HepG2 (cell line): Measurements from ENCODE around the gene NT5M. TPM values are rescaled to one million over a fixed set of nuclear protein-coding genes. Genes with fewer than 3 reads are reported as not detected.

Source experiments
- ATAC-seq: fragments of 200-7000 bp; cut with Tn5 transposase; 3 replicates; pipeline ENCODE4 v1.9.1; 2020; ENCODE audit warnings: mild to moderate bottlenecking, moderate library complexity
- BruUV-seq: library from RNA; stranded (reverse); fragments of 400-500 nt; replicated peaks from 2 replicates; lab custom pipeline; 2021; lab: Mats Ljungman, UMichigan
- CTCF ChIA-PET: fragments of 300-600 bp; formaldehyde crosslinking; extraction: SDS; loops from one replicate; lab custom pipeline; 2021; ENCODE audit warnings: low total read pairs, inconsistent platforms, low intra/inter-chr PET ratio; lab: Yijun Ruan, JAX
- POLR2A ChIA-PET: fragments of 350-600 bp; sonication (Branson Sonifier 250); formaldehyde crosslinking; loops from one replicate; lab custom pipeline; 2020; ENCODE audit warnings: antibody characterized with exemption, inconsistent platforms; lab: Yijun Ruan, JAX
- DNase-seq: peaks from one replicate; pipeline ENCODE4 v3.0.0-alpha.2; 2015; ENCODE audit warnings: low spot score
- FAIRE-seq: peaks from 3 replicates; lab custom pipeline; 2011; peaks lifted over from hg19 to GRCh38; lab: Jason Lieb, UNC
- H2AFZ ChIP-seq: one replicate; pipeline ENCODE4 v1.6.1; 2011; ENCODE audit warnings: low read length, inconsistent platforms
- H3K27ac ChIP-seq: fragments of 300-600 bp; 3 replicates; pipeline ENCODE4 v1.8.0; 2011; ENCODE audit warnings: mixed run types, mild to moderate bottlenecking, mixed read lengths, low read length, inconsistent platforms; ENCODE audit not compliant: insufficient read depth; ENCODE audit errors: extremely low read length
- H3K27me3 ChIP-seq, 2 experiments: fragments of 200-600 bp in 1 of 2; 2 replicates in 1 of 2; 3 replicates in 1 of 2; pipeline versions ENCODE4 v1.6.0 to v1.8.0; 2011; ENCODE audit warnings: low read length in 2 of 2, mild to moderate bottlenecking in 2 of 2, moderate library complexity in 2 of 2, inconsistent platforms in 1 of 2; ENCODE audit not compliant: insufficient read depth in 2 of 2, control insufficient read depth in 1 of 2
- H3K36me3 ChIP-seq, 2 experiments: fragments of 200-600 bp in 1 of 2; replicated peaks in 1 of 2; 2 replicates in 1 of 2; 3 replicates in 1 of 2; pipeline versions ENCODE4 v1.5.1 to v1.8.0; 2011; ENCODE audit warnings: low read length in 2 of 2, inconsistent platforms in 1 of 2; ENCODE audit not compliant: insufficient read depth in 2 of 2, control insufficient read depth in 1 of 2
- H3K4me1 ChIP-seq: 2 replicates; pipeline ENCODE4 v1.5.1; 2012; ENCODE audit warnings: low read length, inconsistent platforms; ENCODE audit not compliant: insufficient read depth
- H3K4me2 ChIP-seq: 2 replicates; pipeline ENCODE4 v1.6.0; 2011; ENCODE audit warnings: low read depth, low read length, inconsistent platforms
- H3K4me3 ChIP-seq, 3 experiments: fragments of 200-600 bp in 1 of 3; sonication (generic), shearing (Covaris generic) in 1 of 3; replicated peaks in 1 of 3; 2 replicates each; pipeline ENCODE4 v1.5.1; 2011 to 2016; ENCODE audit warnings: low read length in 3 of 3, inconsistent platforms in 2 of 3, low read depth in 2 of 3, mild to moderate bottlenecking in 2 of 3, control low read depth in 1 of 3, mixed read lengths in 1 of 3; ENCODE audit not compliant: insufficient read depth in 1 of 3
- H3K79me2 ChIP-seq: one replicate; pipeline ENCODE4 v1.6.1; 2011; ENCODE audit warnings: low read length, inconsistent platforms; ENCODE audit not compliant: insufficient read depth
- H3K9ac ChIP-seq: 2 replicates; pipeline ENCODE4 v1.6.0; 2011; ENCODE audit warnings: mild to moderate bottlenecking, low read depth, low read length, inconsistent platforms; ENCODE audit not compliant: insufficient read depth
- H3K9me3 ChIP-seq: 2 replicates; pipeline ENCODE4 v1.5.1; 2012; ENCODE audit warnings: mild to moderate bottlenecking, low read length
- H4K20me1 ChIP-seq: 2 replicates; pipeline ENCODE4 v1.6.0; 2011; ENCODE audit warnings: inconsistent platforms, mild to moderate bottlenecking, low read length, moderate library complexity; ENCODE audit not compliant: insufficient read depth
- CBX2 ChIP-seq, 2 experiments: fragments of 200-600 bp in 1 of 2; sonication (generic); formaldehyde crosslinking in 1 of 2; IDR thresholded peaks; 2 replicates each; pipeline versions ENCODE4 v1.7.0 to v1.8.1; 2018 to 2022; ENCODE audit warnings: low read depth in 2 of 2, low read length in 1 of 2, mild to moderate bottlenecking in 1 of 2, missing genetic modification reagents in 1 of 2
- CENPX ChIP-seq: sonication (generic); formaldehyde crosslinking; IDR thresholded peaks from 2 replicates; pipeline ENCODE4 v1.9.0; 2021; ENCODE audit warnings: mild to moderate bottlenecking, missing genetic modification reagents, moderate library complexity
- FOXA1 ChIP-seq, 2 experiments: fragments of 450-650 bp in 1 of 2; sonication (generic) in 1 of 2; formaldehyde crosslinking in 1 of 2; IDR thresholded peaks; 2 replicates each; pipeline versions ENCODE4 v1.4.0 to v1.6.1; 2016 to 2020; ENCODE audit warnings: missing genetic modification reagents in 1 of 2
- GLMP ChIP-seq: sonication (generic); formaldehyde crosslinking; IDR thresholded peaks from 2 replicates; pipeline ENCODE4 v1.9.0; 2021; ENCODE audit warnings: missing genetic modification reagents, mild to moderate bottlenecking, borderline replicate concordance
- NFE2 ChIP-seq: sonication (generic); formaldehyde crosslinking; IDR thresholded peaks from 2 replicates; pipeline ENCODE4 v1.4.0; 2020; ENCODE audit warnings: missing genetic modification reagents
- NR2C2 ChIP-seq: sonication (generic); formaldehyde crosslinking; IDR thresholded peaks from 2 replicates; pipeline ENCODE4 v1.4.0; 2020; ENCODE audit warnings: missing genetic modification reagents, mild to moderate bottlenecking, moderate library complexity, borderline replicate concordance
- PAWR ChIP-seq: sonication (generic); formaldehyde crosslinking; IDR thresholded peaks from 2 replicates; pipeline ENCODE4 v1.4.0; 2020; ENCODE audit warnings: missing genetic modification reagents, mild to moderate bottlenecking, borderline replicate concordance
- TEAD3 ChIP-seq: optimal IDR thresholded peaks from 2 replicates; pipeline ENCODE3; 2016; ENCODE audit warnings: borderline replicate concordance
- ZBTB26 ChIP-seq: IDR thresholded peaks from 2 replicates; pipeline ENCODE4 v1.6.1; 2016; ENCODE audit warnings: missing compliant biosample characterization, missing genetic modification reagents, borderline replicate concordance
- ZFP90 ChIP-seq: sonication (generic); formaldehyde crosslinking; IDR thresholded peaks from 2 replicates; pipeline ENCODE4 v1.8.0; 2022; ENCODE audit warnings: missing genetic modification reagents, mild to moderate bottlenecking, inconsistent platforms, borderline replicate concordance
- ZNF501 ChIP-seq: sonication (generic); formaldehyde crosslinking; IDR thresholded peaks from 2 replicates; pipeline ENCODE4 v1.5.1; 2020; ENCODE audit warnings: mild to moderate bottlenecking, moderate library complexity, missing genetic modification reagents
- ZNF614 ChIP-seq: IDR thresholded peaks from 2 replicates; pipeline ENCODE4 v1.6.1; 2018; ENCODE audit warnings: missing biosample characterization, missing genetic modification reagents, inconsistent platforms, borderline replicate concordance
- ZNF687 ChIP-seq: sonication (generic); formaldehyde crosslinking; IDR thresholded peaks from 2 replicates; pipeline ENCODE4 v1.5.1; 2020; ENCODE audit warnings: mild to moderate bottlenecking, missing genetic modification reagents, moderate library complexity
- WGBS: methylation state at CpG from one replicate; pipeline ENCODE4 v1.1.6; 2017; ENCODE audit warnings: low lambda C conversion rate; 5-methylcytosine and 5-hydroxymethylcytosine counted together
- in situ Hi-C: cut with HindIII; loops from 2 replicates; pipeline ENCODE4 v1.10.0; 2017; ENCODE audit warnings: low pct_unique_long_range_greater_than_20kb; ENCODE audit not compliant: extremely low pct_ligation_motif_present
- intact Hi-C: fragments of 100-400 bp; cut with micrococcal nuclease; formaldehyde crosslinking; loops from one replicate; pipeline ENCODE4 v1.10.0; 2022; ENCODE audit not compliant: unreplicated experiment
- polyA plus RNA-seq, 8 experiments: library from polyadenylated mRNA; depleted of rRNA in 3 of 8; stranded (reverse) in 7 of 8; unstranded in 1 of 8; fragments of >200 nt; fragmentation: Illumina TruSeq in 4 of 8; extraction: Trizol in 4 of 8; gene quantifications; 2 replicates each; pipeline versions ENCODE4 v1.2.1 to v1.2.3, GENCODE V29; 2011 to 2016; ENCODE audit warnings: low read depth in 4 of 8, missing spikeins in 1 of 8, mixed read lengths in 1 of 8; ENCODE audit not compliant: insufficient read depth in 1 of 8
- total RNA-seq, 5 experiments: library from RNA; depleted of rRNA; stranded (reverse); fragments of >200 nt; fragmentation: Illumina TruSeq; extraction: Trizol; gene quantifications; 2 replicates each; pipeline ENCODE4 v1.2.3, GENCODE V29; 2016; ENCODE audit warnings: low read depth in 1 of 5

Gene NT5M
- total and polyA plus RNA-seq, 2 of the 13 experiments (the other 11 are each of a cell fraction or from before 2014, with no cell fraction given), result 0.55 to 0.78 TPM

GRCh38 chr17:17350491-17351355 lies 47.5 kb downstream of the NT5M start:
- peak overlapping the region; percentile 33 for H3K4me2 ChIP-seq
- peaks cover 0 to 37% of the 10 kb centered on the region in 2 experiments for H3K27me3 ChIP-seq
- H3K27ac ChIP-seq, result no peak overlapping the region
- no peaks in the 10 kb centered on the region for H3K36me3 ChIP-seq
- H2AFZ ChIP-seq, result no peak overlapping the region
- H3K9me3 ChIP-seq, result no peaks in the 10 kb centered on the region
- in situ Hi-C loops (no loop called here), intact Hi-C loops (no loop called here)
- no TSS peak for BruUV-seq
- no peaks in the 10 kb centered on the region for H3K79me2 ChIP-seq
- FAIRE-seq (no peak), ATAC-seq (peak; percentile 51), DNase-seq (no peak)
- ChIA-PET CTCF (no interaction called here), POLR2A (interaction anchor here (1.5 to 4.1 kb wide), 2 partner anchors 145 to 241 kb away, joined by 6 to 15 read pairs; partner anchors contain the start of genes PEMT and RASD1)
- H4K20me1 ChIP-seq, result no peaks in the 10 kb centered on the region
- peaks cover 74% of the 10 kb centered on the region for H3K4me1 ChIP-seq
- H3K9ac ChIP-seq, result no peak overlapping the region
- whole genome bisulfite sequencing, result 20% methylated on average over 5 of the region's 19 CpGs
- H3K4me3 ChIP-seq, result no peak overlapping the region; a peak in 1 of 6 replicates
- TF ChIP-seq ZNF501 (peak; percentile 25; the same call in 1 of the 2 replicates), ZNF614 (CRISPR knock-in tag) (no peak), GLMP (CRISPR knock-in tag) (no peak), ZFP90 (CRISPR knock-in tag) (no peak), NFE2 (peak; percentile 14; the same call in 1 of the 2 replicates), ZBTB26 (CRISPR knock-in tag) (no peak), FOXA1 (IDR thresholded peaks at IDR 0.05) (no peak), FOXA1 (CRISPR knock-in tag; IDR thresholded peaks at IDR 0.05) (no peak), NR2C2 (CRISPR knock-in tag) (no peak), TEAD3 (CRISPR knock-in tag) (peak; percentile 96), CENPX (CRISPR knock-in tag) (no peak), PAWR (CRISPR knock-in tag) (no peak), CBX2 (IDR thresholded peaks at IDR 0.05; ENCODE audit: low read depth, low read length) (no peak), CBX2 (CRISPR knock-in tag; IDR thresholded peaks at IDR 0.05; ENCODE audit: low read depth) (no peak), ZNF687 (CRISPR knock-in tag) (peak; percentile 34; the same call in 1 of the 2 replicates)
